Kidney glomerular epithelial cell (primary cell): Measurements from ENCODE around the gene ADPRH.
"Not testable (repeated sequence)": the region's sequence is repeated elsewhere in the genome, so short reads cannot be mapped to it uniquely, and the experiment has no call there.

Experiments
- DNase-seq: peaks from one replicate; lab custom pipeline; 2025; lab: John Stamatoyannopoulos, UW

Gene ADPRH

GRCh38 chr3:119579366-119580066, at the start of gene ADPRH:
TSS of gene ADPRH (plus strand) at chr3:119579492. CDS start at chr3:119582170, 2,678 bp downstream.
- DNase-seq: peak; percentile 74

DNA sequence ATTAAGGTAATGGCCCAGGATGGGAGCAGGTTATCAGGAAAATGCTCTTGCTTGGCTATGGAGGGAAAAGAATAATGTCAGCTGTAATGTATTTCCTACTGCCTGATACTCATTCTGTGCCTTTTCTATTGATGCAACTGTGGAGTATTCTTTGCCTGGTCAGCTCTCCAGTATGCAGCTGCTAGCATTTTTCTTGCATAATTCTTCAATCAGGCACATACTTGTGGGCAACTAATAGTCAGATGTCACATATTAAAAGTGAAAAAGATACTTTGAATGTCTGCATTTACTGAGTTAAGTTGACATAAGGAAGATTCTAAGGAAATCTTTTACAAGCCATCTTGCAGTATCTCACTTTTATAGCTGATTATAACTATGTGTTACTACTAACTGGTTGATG, 49.4 kb upstream of the ADPRH start:
- DNase-seq: peak; percentile 43

DNA sequence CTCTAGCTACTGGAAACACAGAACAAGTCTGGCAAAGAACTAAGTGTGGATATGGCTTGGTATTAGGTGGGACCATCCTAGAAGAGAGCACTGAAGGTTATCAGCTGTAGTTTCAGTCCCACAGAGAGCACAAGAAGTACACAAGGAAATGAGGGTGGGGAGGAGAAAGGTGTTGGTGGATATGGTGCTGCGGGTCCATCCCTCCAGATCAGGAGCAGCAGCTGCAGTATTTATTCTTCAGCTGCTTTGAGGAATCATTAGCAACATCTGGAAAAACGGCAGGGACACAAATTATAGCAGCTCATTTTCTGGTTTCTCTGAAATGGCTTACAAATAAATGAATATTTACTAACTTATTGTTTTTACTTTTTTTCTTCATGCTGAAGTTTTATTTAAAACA, 48.8 kb upstream of the ADPRH start:
- DNase-seq: no peak

DNA sequence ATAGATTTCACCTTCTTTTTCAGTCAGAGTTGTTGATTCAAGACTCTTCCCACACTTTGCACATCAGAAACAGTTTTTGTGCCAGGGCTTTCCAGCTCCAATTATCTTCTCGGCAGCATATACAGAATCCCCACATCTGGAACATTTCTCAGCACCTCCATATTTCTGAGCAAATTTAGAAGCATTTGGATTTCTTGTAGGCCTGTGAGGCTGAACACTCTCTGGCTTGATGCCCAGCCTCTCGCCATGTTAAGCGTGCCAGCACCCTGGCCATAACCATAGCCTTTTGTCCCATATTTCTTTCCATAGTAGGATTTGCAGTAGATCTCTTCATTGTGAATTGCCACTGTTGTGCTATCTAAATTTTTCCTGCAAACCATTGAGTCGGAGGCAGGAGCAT, 48.1 kb upstream of the ADPRH start:
- DNase-seq: no peak

DNA sequence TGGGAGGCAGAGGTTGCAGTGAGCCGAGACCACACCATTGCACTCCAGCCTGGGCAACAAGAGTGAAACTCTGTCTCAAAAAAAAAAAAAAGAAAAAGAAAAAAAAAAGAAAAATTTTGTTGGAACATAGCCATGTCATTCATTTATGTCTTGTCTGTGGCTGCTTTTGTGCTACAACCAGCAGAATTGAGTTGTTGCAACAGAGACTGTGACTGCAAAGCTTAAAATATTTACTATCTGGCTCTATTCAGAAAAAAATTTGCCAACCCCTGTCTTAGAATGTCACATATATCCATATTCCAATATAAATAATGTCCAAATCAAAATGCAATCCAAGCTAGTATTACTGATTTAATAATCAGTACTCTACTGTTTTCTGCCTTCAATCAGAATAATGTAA, 45.0 kb upstream of the ADPRH start:
- no peak for DNase-seq

GRCh38 chr3:119536757-119537156, 42.5 kb upstream of the ADPRH start:
- no peak for DNase-seq

GRCh38 chr3:119538772-119539171, 40.5 kb upstream of the ADPRH start:
- DNase-seq: no peak

GRCh38 chr3:119541547-119541946, 37.7 kb upstream of the ADPRH start:
- no peak for DNase-seq

DNA sequence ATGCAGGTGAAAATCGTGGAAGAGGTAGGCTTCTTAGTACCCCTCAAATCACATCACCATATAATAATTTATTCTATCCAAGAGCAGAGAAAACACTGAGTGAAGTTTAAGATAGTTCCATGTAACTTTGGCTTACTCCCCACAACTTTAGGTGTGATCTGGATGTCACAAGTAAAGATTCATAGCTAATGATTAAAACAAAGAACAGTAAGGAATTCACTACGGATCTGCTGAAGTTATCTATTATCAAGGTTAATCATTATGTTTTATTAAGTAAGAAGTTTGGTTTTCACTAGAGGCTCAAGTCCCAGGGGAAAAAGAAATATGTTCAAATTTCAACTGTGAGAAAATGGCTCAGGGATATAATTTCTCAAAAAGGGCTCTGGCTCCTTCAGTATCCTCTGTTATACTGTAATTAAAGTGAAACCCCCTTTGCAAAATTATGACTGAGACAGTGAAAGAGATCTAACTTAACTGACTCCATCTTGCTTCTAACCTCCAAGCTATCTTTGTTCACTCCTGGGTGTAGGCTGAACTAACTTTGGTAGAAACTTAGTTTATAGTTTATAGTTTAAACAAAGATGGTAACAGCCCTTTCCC, 37.0 kb upstream of the ADPRH start:
- peak; percentile 34 for DNase-seq

DNA sequence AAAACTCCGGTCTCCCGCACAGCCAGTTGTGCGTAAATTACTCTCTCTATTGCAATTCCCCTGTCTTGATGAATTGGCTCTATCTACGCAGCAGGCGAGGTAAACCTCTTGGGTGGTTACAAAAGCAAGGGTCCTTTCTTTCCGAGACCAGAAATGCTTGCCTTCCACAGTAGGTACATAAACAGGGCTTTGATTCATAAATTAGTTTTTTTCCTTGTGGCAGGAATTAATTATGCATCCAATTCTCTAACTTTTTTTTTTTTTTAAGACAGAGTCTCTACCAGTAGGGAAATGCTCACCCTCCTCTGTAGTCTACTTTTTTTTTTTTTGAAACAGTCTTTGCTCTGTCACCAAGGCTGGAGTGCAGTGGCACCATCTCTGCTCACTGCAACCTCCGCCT, 36.1 kb upstream of the ADPRH start:
- no peak for DNase-seq

GRCh38 chr3:119547227-119547626, 32.1 kb upstream of the ADPRH start:
- DNase-seq: no peak

- DNase-seq: no peak
Measured at GRCh38 chr3:119548341-119548740, 31.0 kb upstream of the ADPRH start.

DNA sequence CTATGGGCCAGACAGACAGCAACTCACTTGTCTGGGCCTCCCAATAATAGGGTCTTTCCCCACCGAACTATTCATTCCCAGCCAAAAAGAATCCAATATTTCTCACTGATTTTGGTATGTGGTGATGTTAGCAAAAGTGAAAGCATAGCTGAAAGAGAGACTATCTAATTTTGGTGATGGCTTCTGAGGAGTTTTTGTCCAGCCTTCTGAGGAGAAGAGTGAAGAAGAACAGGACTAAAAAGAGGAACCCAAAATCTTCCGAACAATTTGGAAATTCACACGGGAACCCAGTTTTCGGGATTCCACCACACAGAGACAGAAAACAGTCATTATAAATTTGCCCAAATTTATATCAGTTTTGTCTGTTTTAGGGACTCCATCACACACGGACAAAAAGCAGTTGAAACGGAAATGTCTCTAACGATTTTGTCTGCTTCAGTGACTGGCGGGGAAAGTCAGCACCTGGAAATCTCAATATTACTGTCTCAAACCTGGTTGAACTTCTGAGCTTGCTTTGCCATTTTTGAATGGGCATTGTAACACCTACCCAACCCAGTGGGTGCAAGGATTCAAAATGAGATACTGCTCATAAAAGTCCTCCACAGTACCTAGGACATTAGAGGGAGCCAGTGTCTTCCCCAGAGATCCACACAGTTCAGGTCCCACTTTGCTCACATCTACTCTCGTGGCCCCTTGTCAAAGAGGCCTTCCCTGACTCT, 28.9 kb upstream of the ADPRH start:
- no peak for DNase-seq

DNA sequence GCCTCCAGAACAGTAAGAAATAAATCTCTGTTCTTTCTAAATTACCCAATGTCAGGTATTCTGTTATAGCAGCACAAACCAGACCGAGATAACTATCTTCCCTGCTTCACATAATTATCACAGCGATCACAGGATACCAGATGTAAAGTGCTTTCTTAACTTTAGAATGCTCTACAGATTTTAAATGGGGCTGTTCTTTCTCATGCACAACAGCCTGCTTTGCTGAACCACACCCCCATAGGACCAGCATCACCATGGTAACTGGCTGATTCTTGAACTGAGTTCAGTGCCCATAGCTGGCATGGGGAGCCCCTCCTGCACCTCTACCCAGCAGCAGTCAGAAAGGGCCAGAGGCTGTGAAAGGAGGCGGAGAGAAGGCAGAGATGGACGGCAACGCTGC, 27.7 kb upstream of the ADPRH start:
- DNase-seq: no peak

DNA sequence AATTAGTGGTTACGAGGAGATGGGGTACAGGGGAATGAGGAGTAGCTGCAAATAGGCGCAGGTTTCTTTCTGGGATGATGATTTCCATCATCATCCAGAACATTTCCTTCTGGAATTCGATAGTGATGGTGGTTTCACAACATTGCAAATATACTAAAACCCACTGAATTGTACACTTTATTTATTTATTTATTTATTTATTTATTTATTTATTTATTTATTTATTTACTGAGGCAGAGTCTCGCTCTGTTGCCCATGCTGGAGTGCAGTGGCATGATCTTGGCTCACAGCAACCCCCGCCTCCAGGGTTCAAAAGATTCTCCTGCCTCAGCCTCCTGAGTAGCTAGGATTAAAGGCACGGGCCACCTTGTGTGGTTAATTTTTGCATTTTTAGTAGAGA, 26.4 kb upstream of the ADPRH start:
- not testable (repeated sequence) for DNase-seq

DNA sequence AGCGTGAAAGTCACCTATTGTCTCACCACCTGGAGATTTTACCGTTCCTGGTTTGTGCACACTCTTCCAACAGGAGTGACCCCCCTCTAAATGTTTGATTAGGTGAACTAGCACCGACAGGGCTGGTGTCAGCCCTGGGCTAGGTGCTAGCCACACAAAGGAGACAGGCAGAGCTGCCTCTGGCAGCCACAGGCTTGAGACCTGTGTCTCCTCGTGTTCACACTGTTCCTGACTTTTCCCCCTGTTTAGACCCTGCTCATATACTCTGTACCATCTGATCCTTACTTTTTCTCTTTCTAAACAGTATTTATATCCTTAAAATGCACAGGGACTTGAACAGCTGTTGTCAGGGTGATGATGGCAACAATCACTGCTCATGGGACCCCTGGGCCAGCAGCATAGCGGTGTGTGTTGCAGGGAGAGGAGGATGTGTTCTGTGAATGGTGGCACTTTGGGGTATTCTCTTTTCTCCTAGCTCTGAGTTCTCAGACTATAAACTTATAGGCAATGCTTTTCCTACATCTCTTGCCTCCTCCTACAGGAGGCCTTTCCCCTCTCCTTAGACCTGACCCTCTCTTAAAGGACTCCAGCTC, 25.4 kb upstream of the ADPRH start:
- no peak for DNase-seq

DNA sequence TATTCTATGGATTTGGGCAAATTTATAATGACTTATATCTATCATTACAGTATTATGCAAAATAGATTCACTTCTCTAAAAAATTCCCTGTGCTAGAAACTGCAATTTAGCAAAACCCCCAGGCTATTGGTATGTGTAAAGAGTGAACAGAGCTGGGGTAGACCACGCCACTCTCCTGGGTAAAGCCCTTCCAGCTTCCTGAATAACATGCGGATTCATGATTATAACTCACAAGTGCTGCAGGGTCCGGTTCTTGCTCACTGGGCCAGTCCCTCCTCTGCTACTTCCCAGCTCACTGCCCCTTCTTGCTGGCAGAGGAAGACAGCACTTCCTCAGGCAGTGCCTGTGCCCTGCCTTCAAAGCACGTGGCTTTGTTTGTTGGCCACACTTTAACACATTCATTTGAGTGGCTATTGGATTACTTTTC, 24.0 kb upstream of the ADPRH start:
- DNase-seq: no peak

DNA sequence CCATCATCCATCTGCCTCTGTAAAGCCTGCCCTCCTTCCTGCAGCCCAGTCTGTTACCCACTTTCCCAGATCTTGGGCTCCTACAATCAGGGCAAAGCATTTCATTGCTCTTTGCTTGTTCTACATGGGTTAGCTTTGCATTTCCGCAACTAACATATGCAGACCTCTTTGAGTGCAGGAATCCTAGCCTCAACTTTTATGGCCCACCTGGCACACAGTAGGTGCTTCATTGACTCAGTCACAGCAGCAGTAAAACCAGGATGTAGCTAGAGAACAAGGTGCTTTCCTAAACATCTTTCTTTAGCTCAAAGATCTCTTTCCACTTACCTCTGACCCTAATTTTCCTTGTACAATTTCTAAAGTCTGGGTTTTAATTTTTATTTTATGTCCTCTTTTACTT, 23.4 kb upstream of the ADPRH start:
- no peak for DNase-seq

DNA sequence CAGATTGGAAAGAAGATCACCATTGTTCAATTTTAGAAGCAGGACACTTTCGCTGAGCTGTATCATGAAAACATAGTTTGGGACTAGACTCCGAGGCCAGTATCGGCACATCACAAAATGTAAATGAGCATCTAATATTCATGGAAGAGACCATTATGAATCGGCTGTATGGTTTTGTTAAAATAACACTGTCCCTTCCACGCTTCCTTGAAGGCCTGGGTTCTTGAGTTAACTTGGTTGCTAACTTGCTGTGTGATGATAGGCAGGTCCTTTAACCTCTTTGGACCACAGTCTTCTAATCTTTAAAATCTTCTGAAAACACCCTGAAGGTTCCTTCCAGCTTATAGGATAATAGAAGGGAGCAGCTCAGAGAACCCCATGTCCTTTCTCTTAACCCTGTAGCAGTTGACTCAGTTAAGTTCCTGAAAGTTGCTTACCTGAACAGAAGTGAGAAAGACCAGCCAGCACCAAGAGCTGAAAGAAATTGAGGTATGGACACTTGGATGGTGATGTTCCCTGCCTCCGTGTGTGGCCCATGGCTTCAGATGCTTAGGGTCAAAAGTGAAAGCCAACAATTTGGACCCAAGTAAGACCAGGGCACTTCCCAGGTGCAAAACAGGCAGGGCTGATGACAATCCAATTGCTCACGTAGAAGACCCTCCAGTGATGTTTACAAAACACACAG, 22.0 kb upstream of the ADPRH start:
- no peak for DNase-seq

DNA sequence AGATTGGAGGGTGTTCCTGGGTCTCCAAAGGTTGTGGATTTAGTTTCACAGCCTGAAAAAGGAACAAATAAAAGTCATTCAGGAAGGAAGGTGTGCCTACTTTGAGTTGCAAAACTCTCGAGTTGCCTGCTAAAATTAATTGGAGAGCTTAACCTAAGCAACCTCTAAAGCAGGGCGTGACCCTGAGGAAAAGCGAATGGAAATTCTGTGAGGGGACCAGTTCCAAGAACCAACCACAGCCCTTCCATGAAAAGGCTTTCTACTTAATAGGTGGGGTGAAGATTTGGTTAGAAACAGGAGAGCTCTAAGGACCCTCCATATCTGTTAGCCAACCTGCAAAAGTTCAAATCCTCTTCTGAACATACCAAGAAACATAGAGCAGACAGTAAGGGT, 21.4 kb upstream of the ADPRH start:
- no peak for DNase-seq

DNA sequence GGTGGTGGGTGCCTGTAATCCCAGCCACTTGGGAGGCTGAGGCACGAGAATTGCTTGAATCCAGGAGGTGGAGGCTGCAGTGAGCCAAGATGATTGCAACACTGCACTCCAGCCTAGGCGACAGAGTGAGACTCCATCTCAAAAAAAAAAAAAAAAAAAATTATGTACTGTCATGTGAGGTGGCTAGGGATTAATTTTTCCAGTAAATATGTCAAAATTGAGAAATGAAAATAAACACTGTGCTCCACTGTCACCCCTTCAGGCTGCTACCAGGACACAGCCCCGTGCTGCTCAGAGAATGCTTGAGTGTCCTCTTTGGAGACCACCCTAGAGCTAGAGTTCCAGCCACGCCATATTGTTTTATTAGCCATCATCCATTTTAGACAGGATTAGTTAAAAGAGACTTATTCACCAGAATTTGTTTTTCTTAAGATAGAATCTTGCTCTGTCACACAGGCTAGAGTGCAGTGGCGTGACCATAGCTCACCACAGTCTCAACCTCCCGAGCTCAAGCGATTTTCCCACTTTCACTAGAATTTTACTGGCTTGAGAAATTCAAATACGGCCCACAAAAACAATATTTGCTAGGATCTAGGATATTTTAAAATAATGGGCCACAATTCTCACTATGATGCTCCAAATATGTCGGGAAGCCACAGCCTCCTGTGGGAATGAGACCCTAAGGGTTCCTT, 20.5 kb upstream of the ADPRH start:
- DNase-seq: no peak
